Activated T-cell treated with anti-CD3 and anti-CD28 coated beads, Interleukin-2, amount 50 U/mL, for 72 hours (primary cell): ENCODE data around the gene IGLL5. TPM values are rescaled to one million over a fixed set of nuclear protein-coding genes. Genes with fewer than 3 reads are reported as not detected.

Experiments used
- ATAC-seq, 2 donors: fragments of 150-1000 bp; cut with Tn5 transposase; replicated peaks in 1 of 2; 2 replicates each; pipeline ENCODE4 v1.10.0; 2021; ENCODE audit warnings: moderate library complexity in 2 of 2, mild to moderate bottlenecking in 1 of 2
- DNase-seq, 2 donors: peaks; one replicate each; pipeline ENCODE4 v3.0.0; 2021 to 2022; ENCODE audit warnings: mixed read lengths in 1 of 2
- H3K27ac Mint-ChIP-seq: one replicate; pipeline ENCODE4 v1.8.0; 2022; ENCODE audit warnings: mild to moderate bottlenecking, moderate library complexity, mixed read lengths
- H3K27me3 Mint-ChIP-seq: one replicate; pipeline ENCODE4 v1.8.0; 2022; ENCODE audit warnings: low read depth, mixed read lengths
- H3K36me3 Mint-ChIP-seq, 2 donors: one replicate each; pipeline ENCODE4 v1.8.0; 2022; ENCODE audit warnings: mixed read lengths in 2 of 2, mild to moderate bottlenecking in 1 of 2; ENCODE audit not compliant: insufficient read depth in 2 of 2
- H3K4me1 Mint-ChIP-seq: one replicate; pipeline ENCODE4 v1.8.0; 2022; ENCODE audit warnings: low read depth, mixed read lengths
- H3K4me3 Mint-ChIP-seq, 2 donors: one replicate each; pipeline ENCODE4 v1.8.0; 2022; ENCODE audit warnings: mild to moderate bottlenecking in 2 of 2, mixed read lengths in 2 of 2, moderate library complexity in 2 of 2
- H3K9me3 Mint-ChIP-seq, 2 donors: one replicate each; pipeline ENCODE4 v1.8.0; 2022; ENCODE audit warnings: mixed read lengths in 2 of 2
- total RNA-seq, 2 donors: library from RNA; stranded (reverse); gene quantifications; one replicate each; pipeline ENCODE4 v1.2.3, GENCODE V29; 2022

Gene IGLL5
- total RNA-seq, 2 donors from 2014 or later = not detected

DNA sequence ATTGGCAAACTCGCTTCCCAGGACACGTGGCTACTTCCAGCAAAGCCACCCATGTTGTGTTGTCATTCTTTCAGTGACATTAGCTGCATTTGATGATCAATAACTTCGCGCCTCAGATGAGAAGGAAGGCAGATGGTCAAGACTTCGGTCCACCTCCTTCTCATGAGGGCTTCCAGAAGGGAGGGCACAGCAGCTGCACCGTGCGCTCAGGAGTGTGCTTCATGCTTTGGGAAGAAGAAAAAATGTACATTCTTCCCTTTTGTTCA is 25.3 kb downstream of the IGLL5 start:
- H3K9me3 Mint-ChIP-seq = no peaks in the 10 kb centered on the region
- no peak overlapping the region for H3K27ac Mint-ChIP-seq
- peaks cover 20% of the 10 kb centered on the region for H3K27me3 Mint-ChIP-seq
- H3K4me3 Mint-ChIP-seq = no peak overlapping the region
- H3K4me1 Mint-ChIP-seq = no peaks in the 10 kb centered on the region
- ATAC-seq = no peak
- DNase-seq = no peak
- no peaks in the 10 kb centered on the region for H3K36me3 Mint-ChIP-seq

DNA sequence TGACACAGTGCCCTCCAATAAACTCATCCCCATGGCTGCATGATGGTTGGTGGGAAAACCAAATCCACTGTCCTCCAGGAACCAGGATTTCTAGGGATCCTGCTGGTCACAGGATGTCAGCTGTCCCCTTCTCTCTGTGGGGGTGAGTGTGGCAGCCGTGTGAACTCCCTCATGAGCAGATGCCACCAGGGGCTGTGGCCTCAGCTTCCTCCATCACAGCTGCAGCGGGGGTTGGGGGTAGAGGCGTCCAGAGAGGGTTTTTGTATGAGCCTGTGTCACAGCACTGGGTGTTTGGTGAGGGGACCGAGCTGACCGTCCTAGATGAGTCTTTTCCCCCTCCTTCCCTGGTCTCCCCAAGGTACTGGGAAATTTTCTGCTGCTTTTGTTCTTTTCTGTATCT is 26.4 kb downstream of the IGLL5 start:
- Mint-ChIP-seq H3K4me3 (no peak overlapping the region), H3K27me3 (peaks cover 20% of the 10 kb centered on the region), H3K27ac (no peak overlapping the region), H3K4me1 (no peaks in the 10 kb centered on the region), H3K9me3 (no peaks in the 10 kb centered on the region), H3K36me3 (no peaks in the 10 kb centered on the region)
- ATAC-seq (no peak), DNase-seq (no peak)

DNA sequence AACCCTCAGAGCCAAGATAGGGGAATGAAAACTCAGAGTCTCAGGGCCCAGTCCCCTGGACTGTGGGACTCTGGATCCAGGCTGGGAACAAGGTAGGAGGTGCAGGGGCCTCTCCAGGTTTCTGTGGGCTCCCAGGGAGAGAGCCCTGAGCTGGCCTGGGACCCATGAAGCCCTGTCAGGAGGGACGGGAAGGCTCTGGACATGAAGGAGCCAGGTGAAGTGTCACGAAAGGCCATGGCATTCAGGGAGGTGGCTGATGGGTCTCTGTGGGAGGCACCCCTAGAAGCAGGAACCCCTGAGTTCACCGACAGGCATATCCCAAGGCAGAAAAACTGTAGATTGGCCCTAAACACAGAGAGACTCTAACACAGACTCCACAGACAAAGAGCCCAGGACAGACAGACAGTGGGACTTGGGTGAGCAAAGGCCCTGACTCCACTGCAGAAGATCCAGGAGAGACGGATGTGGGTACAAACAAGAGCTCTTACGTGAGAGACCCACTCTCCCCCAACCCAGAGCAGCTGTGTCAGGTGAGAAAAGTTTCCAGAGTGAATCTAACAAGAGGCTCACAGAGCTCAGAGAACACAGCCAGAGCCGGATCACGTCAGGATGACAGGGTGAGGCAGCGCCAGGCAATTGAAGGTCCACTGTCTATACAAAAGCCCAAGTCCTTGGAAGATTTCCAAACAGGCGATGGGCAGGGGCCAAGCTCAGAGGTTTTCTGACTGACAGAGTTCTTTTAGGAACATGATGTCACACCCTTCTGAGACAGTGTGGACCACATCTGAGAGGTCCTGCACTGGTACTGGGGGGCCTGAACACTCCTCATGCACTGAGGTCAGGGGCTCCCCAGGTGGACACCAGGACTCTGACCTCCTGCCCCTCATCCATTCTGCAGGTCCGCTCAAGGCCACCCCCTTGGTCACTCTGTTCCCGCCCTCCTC is 27.4 kb downstream of the IGLL5 start:
- H3K27ac Mint-ChIP-seq = no peak overlapping the region
- H3K27me3 Mint-ChIP-seq = peaks cover 11% of the 10 kb centered on the region
- DNase-seq (no peak), ATAC-seq (no peak)
- H3K4me1 Mint-ChIP-seq = no peaks in the 10 kb centered on the region
- no peaks in the 10 kb centered on the region for H3K9me3 Mint-ChIP-seq
- H3K4me3 Mint-ChIP-seq = no peak overlapping the region
- no peaks in the 10 kb centered on the region for H3K36me3 Mint-ChIP-seq

DNA sequence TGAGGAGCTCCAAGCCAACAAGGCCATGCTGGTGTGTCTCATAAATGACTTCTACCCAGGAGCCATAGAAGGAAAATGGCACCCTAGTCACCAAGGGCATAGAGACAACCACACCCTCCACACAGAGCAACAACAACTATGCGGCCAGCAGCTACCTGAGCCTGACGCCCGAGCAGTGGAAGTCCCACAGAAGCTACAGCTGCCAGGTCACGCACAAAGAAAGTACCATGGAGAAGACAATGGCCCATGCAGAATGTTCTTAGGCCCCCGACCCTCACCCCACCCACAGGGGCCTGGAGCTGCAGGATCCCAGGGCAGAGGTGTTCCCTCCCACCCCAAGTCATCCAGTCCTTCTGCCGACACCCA is 28.0 kb downstream of the IGLL5 start:
- no peak overlapping the region for H3K27ac Mint-ChIP-seq
- H3K36me3 Mint-ChIP-seq = no peaks in the 10 kb centered on the region
- DNase-seq = no peak
- peaks cover 7% of the 10 kb centered on the region for H3K27me3 Mint-ChIP-seq
- no peaks in the 10 kb centered on the region for H3K4me1 Mint-ChIP-seq
- no peak for ATAC-seq
- H3K4me3 Mint-ChIP-seq = no peak overlapping the region
- no peaks in the 10 kb centered on the region for H3K9me3 Mint-ChIP-seq

DNA sequence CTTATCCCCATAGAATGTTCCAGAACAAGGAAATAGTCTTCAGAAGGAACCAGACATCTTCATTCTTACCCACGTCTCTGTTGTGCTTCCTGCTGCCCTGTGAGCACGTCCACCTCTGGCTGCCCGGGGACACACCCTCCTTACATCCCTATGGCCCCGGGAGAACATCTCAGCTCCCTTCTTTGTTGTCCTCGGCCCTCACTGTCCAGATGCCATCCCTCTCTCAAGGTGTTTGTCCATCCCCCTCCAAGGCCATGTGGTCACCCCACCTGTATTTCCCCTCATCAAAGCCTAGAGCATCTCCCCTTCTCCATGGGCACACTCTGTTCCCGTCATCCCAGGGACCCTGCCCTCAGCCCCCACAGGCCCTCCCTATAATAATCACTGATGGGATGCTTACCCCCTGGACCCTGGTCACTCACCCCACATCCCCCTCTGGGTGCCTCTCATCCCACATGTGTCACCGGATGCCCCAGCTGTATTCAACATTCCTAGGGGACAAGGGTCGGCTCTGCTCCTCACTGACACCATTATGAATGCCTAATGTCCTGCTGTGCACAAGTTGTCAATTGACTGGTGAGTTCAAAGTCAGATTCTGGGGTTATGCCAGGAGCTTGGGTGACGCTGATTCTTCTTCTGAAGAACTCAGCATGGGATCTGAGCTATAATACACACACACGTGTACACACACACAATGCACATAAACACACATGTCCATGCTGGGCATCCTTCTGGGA is 28.8 kb downstream of the IGLL5 start:
- Mint-ChIP-seq H3K4me1 (no peaks in the 10 kb centered on the region), H3K9me3 (no peaks in the 10 kb centered on the region), H3K4me3 (no peak overlapping the region), H3K27ac (no peak overlapping the region), H3K27me3 (peaks cover 5% of the 10 kb centered on the region), H3K36me3 (no peaks in the 10 kb centered on the region)
- no peak for ATAC-seq
- DNase-seq = no peak

DNA sequence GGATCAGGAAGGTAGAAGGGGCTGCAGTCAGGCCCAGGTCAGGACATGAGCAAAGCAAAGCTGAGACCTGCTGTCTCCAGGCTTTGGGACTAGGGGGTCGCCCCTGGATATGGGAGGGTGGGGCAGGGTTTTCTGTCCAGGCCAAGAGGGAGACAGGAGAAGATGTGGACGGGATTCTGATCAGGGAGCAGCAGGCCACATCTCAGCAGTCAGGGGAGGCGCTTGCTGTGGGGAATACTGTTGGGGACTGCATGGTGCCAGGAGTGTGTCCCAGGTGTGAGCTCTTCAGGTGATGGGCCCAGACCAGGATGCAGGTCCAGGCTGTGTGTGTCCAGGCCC is 29.3 kb downstream of the IGLL5 start:
- peaks cover 5% of the 10 kb centered on the region for H3K27me3 Mint-ChIP-seq

DNA sequence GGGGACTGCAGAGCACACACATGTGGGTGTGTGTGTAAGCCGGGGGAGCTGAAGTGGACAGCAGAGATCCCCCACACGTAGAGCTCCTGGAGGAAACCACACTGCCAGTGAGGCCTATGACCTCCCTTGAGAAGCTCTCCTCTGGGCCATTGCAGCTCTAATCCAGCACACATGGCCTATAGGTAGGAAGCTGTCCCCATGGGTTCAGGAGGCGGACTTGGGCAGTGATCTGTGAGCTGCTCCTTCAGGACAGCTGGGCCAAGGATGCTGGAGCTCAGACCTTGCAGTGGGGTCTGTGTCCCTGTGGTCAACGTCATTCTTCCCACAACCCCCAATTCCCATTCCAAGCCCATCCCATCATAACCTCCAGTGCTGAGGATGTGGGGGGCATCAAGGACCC is 29.8 kb downstream of the IGLL5 start:
- Mint-ChIP-seq H3K36me3 (no peaks in the 10 kb centered on the region), H3K27me3 (peaks cover 5% of the 10 kb centered on the region), H3K9me3 (no peaks in the 10 kb centered on the region), H3K27ac (no peak overlapping the region), H3K4me1 (no peaks in the 10 kb centered on the region), H3K4me3 (no peak overlapping the region)
- no peak for ATAC-seq
- no peak for DNase-seq

More for the DNA sequence above, 29.3 kb downstream of the IGLL5 start:
- no peak for ATAC-seq
- no peak for DNase-seq
- no peak overlapping the region for H3K4me3 Mint-ChIP-seq
- H3K27ac Mint-ChIP-seq = no peak overlapping the region
- H3K4me1 Mint-ChIP-seq = no peaks in the 10 kb centered on the region
- no peaks in the 10 kb centered on the region for H3K9me3 Mint-ChIP-seq
- no peaks in the 10 kb centered on the region for H3K36me3 Mint-ChIP-seq

DNA sequence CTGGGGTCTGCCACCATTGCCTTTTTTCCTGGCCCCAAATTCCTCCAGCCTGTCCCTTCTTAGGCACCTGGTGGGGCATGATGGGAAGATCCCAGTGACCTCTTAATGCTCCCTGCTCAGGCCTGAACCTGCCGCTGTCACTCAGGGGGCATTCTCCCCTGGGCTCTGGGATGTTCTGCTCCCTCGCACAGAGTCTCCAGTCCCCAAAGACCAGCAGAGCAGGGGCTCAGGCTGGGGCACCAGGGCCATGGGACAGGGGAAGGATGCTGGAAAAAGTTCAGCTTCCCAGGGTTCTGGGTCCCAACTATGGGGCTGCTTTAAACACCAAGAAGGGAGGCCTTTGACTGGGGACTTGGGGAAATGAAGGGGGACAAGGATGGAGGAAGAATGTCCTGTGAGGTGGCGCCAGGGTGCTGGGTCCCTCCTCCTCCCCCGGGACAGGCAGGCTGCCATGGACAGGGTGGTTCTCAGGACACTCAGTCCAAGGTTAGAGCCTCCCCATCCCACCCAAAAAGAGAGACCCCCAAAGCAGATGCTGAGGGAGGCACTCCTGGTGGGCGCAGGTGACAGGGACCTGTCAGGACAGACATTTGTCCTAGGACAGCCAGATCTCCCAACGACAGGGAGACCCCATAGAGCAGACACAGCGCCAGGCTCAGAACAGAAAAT is 30.8 kb downstream of the IGLL5 start:
- no peak for DNase-seq

DNA sequence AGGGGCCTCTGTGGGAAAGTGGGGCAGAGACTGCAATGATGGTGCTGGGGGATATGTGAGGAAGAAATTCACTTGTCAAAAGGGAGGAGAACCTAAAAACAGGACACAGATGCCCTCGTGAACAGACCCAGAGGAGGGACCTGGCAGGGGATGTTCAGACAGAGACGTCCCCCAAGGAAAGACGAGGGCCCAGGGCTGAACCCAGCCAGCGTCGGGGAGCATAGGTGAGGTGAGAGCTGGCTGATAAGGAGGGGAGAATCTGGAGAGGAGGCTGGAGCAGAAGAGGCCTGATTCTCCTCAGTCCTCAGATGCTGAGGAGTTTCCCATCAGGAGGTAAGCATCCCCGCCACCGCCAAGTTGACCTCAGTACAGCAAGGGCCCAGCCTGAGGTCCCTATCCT is 31.4 kb downstream of the IGLL5 start:
- Mint-ChIP-seq H3K4me1 (no peaks in the 10 kb centered on the region), H3K27me3 (peaks cover 5% of the 10 kb centered on the region), H3K36me3 (no peaks in the 10 kb centered on the region), H3K27ac (no peak overlapping the region), H3K4me3 (no peak overlapping the region), H3K9me3 (no peaks in the 10 kb centered on the region)
- DNase-seq = no peak
- no peak for ATAC-seq

More for the DNA sequence above, 30.8 kb downstream of the IGLL5 start:
- peaks cover 5% of the 10 kb centered on the region for H3K27me3 Mint-ChIP-seq
- H3K4me1 Mint-ChIP-seq = no peaks in the 10 kb centered on the region
- H3K9me3 Mint-ChIP-seq = no peaks in the 10 kb centered on the region
- ATAC-seq = no peak
- H3K36me3 Mint-ChIP-seq = no peaks in the 10 kb centered on the region
- no peak overlapping the region for H3K27ac Mint-ChIP-seq
- H3K4me3 Mint-ChIP-seq = no peak overlapping the region

DNA sequence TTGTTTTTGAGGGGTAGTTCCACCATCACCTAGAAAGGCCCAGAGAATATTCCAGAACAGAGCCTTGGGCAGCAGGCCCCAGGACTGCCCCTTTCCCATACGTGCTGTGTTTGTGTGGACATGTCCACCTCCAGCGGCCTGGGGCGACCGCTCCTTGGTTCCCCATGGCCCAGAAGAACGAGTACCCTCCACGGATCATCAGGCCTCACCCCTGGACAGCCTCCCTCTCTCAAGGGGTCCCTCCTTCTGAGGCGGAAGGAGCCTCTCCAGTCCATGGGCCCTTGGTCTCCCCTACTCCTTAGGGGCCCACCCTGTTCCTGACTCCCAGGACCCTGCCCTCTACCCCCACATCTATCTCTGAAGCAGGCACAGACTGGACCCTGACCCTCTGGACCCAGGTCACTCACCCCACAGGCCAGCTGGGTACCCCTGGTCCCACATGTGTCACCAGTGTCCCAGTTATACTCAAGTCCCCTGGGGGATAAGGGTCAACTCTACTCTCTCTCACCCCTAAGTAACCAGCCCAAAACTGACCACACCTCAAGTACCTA is 32.6 kb downstream of the IGLL5 start:
- ATAC-seq (no peak), DNase-seq (no peak)
- no peaks in the 10 kb centered on the region for H3K4me1 Mint-ChIP-seq
- no peaks in the 10 kb centered on the region for H3K36me3 Mint-ChIP-seq
- H3K27me3 Mint-ChIP-seq = peaks cover 5% of the 10 kb centered on the region
- H3K4me3 Mint-ChIP-seq = no peak overlapping the region
- H3K27ac Mint-ChIP-seq = no peak overlapping the region
- H3K9me3 Mint-ChIP-seq = no peaks in the 10 kb centered on the region

DNA sequence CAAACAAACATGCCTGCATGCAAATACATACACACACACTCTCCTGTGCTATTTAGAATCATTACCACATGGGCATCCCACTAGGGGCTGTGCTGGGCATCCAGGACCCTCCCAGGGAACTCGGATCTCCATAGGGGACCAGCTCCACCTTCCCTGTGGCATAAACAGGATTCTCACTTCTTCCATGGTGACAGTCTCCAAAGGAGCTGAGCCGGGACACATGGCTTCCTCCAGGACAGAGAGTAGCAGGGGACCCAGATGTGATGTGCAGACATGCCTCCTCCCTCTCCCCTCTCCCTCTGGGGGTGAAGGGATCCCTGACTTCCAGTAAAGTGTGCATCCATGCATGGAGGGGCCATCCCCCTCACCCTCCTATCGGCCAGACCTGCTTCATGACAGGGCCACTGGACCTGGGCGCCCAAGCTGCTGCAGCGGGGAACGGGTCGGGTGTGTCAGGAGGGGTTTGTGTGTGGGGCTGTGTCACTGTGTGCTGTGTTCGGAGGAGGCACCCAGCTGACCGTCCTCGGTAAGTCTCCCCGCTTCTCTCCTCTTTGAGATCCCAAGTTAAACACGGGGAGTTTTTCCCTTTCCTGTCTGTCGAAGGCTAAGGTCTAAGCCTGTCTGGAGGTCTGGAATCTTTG is 33.4 kb downstream of the IGLL5 start:
- H3K9me3 Mint-ChIP-seq = no peaks in the 10 kb centered on the region
- ATAC-seq = no peak
- DNase-seq = no peak
- H3K4me3 Mint-ChIP-seq = no peak overlapping the region
- no peaks in the 10 kb centered on the region for H3K36me3 Mint-ChIP-seq
- H3K27ac Mint-ChIP-seq = no peak overlapping the region
- no peaks in the 10 kb centered on the region for H3K4me1 Mint-ChIP-seq
- peaks cover 5% of the 10 kb centered on the region for H3K27me3 Mint-ChIP-seq

DNA sequence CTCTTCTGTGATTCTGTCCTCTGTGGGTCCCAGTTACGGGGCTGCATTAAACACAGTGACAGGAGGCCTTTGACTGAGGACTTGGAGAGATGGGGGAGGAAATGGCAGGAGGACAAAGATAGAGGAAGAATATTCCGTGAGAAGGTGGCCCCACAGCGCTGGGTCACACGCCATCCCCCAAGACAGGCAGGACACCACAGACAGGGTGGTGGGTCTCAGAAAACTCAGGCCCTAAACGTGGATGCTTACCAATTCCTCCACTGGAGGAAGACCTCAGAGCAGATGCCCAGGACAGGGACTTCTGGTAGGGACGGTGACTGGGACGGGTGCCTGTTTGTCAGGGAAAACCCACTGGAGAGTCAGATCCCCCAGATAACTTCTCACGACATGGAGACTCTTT is 34.0 kb downstream of the IGLL5 start:
- no peak for ATAC-seq
- DNase-seq = no peak
- no peaks in the 10 kb centered on the region for H3K9me3 Mint-ChIP-seq
- H3K4me1 Mint-ChIP-seq = no peaks in the 10 kb centered on the region
- peaks cover 3% of the 10 kb centered on the region for H3K27me3 Mint-ChIP-seq
- no peak overlapping the region for H3K27ac Mint-ChIP-seq
- no peak overlapping the region for H3K4me3 Mint-ChIP-seq
- no peaks in the 10 kb centered on the region for H3K36me3 Mint-ChIP-seq
